ENCODE results near the gene ATP2B3.

Gene ATP2B3

GRCh38 chrX:153511784-153512500 is 5.5 kb upstream of the ATP2B3 start:
- DNase-seq: no peak

GRCh38 chrX:153512501-153512893 is 4.9 kb upstream of the ATP2B3 start:
- DNase-seq: no peak

- no peak for DNase-seq
Measured at GRCh38 chrX:153513265-153513664, 4.2 kb upstream of the ATP2B3 start.

- DNase-seq: no peak
Measured at GRCh38 chrX:153514259-153514658, 3.2 kb upstream of the ATP2B3 start.

GRCh38 chrX:153515435-153515834 is 2.0 kb upstream of the ATP2B3 start:
- DNase-seq: no peak

GRCh38 chrX:153516073-153516472 is 1.4 kb upstream of the ATP2B3 start:
- no peak for DNase-seq

GRCh38 chrX:153517946-153518834 is 748 bp downstream of the ATP2B3 start:
- no peak for DNase-seq

GRCh38 chrX:153519569-153520286 is 2.3 kb downstream of the ATP2B3 start:
- no peak for DNase-seq

GRCh38 chrX:153520287-153520917 is 3.0 kb downstream of the ATP2B3 start:
- no peak for DNase-seq

- DNase-seq: no peak
Measured at GRCh38 chrX:153521034-153521433, 3.6 kb downstream of the ATP2B3 start.

GRCh38 chrX:153522259-153522658 is 4.8 kb downstream of the ATP2B3 start:
- DNase-seq: no peak

GRCh38 chrX:153523269-153523668 is 5.8 kb downstream of the ATP2B3 start:
- no peak for DNase-seq

GRCh38 chrX:153524234-153524633 is 6.8 kb downstream of the ATP2B3 start:
- no peak for DNase-seq

GRCh38 chrX:153525451-153525850 is 8.0 kb downstream of the ATP2B3 start:
- DNase-seq: no peak

- DNase-seq: no peak
Measured at GRCh38 chrX:153526042-153526441, 8.6 kb downstream of the ATP2B3 start.

- no peak for DNase-seq
Measured at GRCh38 chrX:153526801-153527200, 9.4 kb downstream of the ATP2B3 start.

GRCh38 chrX:153527208-153527607 is 9.8 kb downstream of the ATP2B3 start:
- DNase-seq: no peak

GRCh38 chrX:153530411-153531129 is 13.1 kb downstream of the ATP2B3 start:
- no peak for DNase-seq

GRCh38 chrX:153533091-153533490 is 15.6 kb downstream of the ATP2B3 start:
- DNase-seq: no peak

- no peak for DNase-seq
Measured at GRCh38 chrX:153537080-153537479, 19.6 kb downstream of the ATP2B3 start.

GRCh38 chrX:153537526-153538295 is 20.3 kb downstream of the ATP2B3 start:
- DNase-seq: no peak

- DNase-seq: no peak
Measured at GRCh38 chrX:153538424-153538823, 21.0 kb downstream of the ATP2B3 start.

Measured in stimulated activated CD4-positive, alpha-beta T cell treated with anti-CD3 and anti-CD28 coated beads, Interleukin-15, amount 100 ng/mL, for 24 hours (primary cell).